ENCODE data around the gene HNRNPLL.

- no peak for TF ChIP-seq RCOR1 (IDR thresholded peaks at IDR 0.05; ENCODE audit: low read length)
- TF ChIP-seq USF2 (IDR thresholded peaks at IDR 0.05; ENCODE audit: borderline replicate concordance, low read depth, low read length), result no peak
- TF ChIP-seq EZH2phosphoT487 (IDR thresholded peaks at IDR 0.05; ENCODE audit: borderline replicate concordance, low read depth), result no peak
- TF ChIP-seq, protein P1, sequence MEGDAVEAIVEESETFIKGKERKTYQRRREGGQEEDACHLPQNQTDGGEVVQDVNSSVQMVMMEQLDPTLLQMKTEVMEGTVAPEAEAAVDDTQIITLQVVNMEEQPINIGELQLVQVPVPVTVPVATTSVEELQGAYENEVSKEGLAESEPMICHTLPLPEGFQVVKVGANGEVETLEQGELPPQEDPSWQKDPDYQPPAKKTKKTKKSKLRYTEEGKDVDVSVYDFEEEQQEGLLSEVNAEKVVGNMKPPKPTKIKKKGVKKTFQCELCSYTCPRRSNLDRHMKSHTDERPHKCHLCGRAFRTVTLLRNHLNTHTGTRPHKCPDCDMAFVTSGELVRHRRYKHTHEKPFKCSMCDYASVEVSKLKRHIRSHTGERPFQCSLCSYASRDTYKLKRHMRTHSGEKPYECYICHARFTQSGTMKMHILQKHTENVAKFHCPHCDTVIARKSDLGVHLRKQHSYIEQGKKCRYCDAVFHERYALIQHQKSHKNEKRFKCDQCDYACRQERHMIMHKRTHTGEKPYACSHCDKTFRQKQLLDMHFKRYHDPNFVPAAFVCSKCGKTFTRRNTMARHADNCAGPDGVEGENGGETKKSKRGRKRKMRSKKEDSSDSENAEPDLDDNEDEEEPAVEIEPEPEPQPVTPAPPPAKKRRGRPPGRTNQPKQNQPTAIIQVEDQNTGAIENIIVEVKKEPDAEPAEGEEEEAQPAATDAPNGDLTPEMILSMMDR (IDR thresholded peaks at IDR 0.05), result peak; percentile 57
- TF ChIP-seq, protein P2, sequence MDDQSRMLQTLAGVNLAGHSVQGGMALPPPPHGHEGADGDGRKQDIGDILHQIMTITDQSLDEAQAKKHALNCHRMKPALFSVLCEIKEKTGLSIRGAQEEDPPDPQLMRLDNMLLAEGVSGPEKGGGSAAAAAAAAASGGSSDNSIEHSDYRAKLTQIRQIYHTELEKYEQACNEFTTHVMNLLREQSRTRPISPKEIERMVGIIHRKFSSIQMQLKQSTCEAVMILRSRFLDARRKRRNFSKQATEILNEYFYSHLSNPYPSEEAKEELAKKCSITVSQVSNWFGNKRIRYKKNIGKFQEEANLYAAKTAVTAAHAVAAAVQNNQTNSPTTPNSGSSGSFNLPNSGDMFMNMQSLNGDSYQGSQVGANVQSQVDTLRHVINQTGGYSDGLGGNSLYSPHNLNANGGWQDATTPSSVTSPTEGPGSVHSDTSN (IDR thresholded peaks at IDR 0.05), result no peak
- TF ChIP-seq RFX5 (IDR thresholded peaks at IDR 0.05; ENCODE audit: low read length), result no peak
- TF ChIP-seq TEAD4 (IDR thresholded peaks at IDR 0.05; ENCODE audit: borderline replicate concordance, insufficient read depth), result no peak
- no peak for TF ChIP-seq POLR2AphosphoS5 (IDR thresholded peaks at IDR 0.05; ENCODE audit: low read depth, low read length)
- no peak for TF ChIP-seq JUND (IDR thresholded peaks at IDR 0.05)
- TF ChIP-seq TCF12 (IDR thresholded peaks at IDR 0.05), result no peak
- no peak for TF ChIP-seq MXI1 (IDR thresholded peaks at IDR 0.05; ENCODE audit: low read depth, low read length)
- TF ChIP-seq NRF1 (IDR thresholded peaks at IDR 0.05; ENCODE audit: low read depth, low read length), result no peak
Measured at GRCh38 chr2:38590053-38590452, 12.7 kb downstream of the HNRNPLL start.

Data from SK-N-SH (cell line).